ENCODE results near the gene TSKS.

Gene TSKS

GRCh38 chr19:49699364-49699763 lies 63.7 kb downstream of the TSKS start:
- H3K27ac ChIP-seq, result no peak overlapping the region

GRCh38 chr19:49696865-49697264 lies 66.2 kb downstream of the TSKS start:
- TF ChIP-seq CTCF (conservative IDR thresholded peaks at IDR 0.05) (no peak), ZFX (IDR thresholded peaks at IDR 0.05) (no peak)
- no peak overlapping the region for H3K27ac ChIP-seq

More at GRCh38 chr19:49699364-49699763, 63.7 kb downstream of the TSKS start:
- no peak for TF ChIP-seq CTCF (conservative IDR thresholded peaks at IDR 0.05)
- TF ChIP-seq ZFX (IDR thresholded peaks at IDR 0.05), result no peak

GRCh38 chr19:49696115-49696514 lies 67.0 kb downstream of the TSKS start:
- TF ChIP-seq CTCF (conservative IDR thresholded peaks at IDR 0.05) (no peak), ZFX (IDR thresholded peaks at IDR 0.05) (no peak)
- H3K27ac ChIP-seq, result no peak overlapping the region

- TF ChIP-seq ZFX (IDR thresholded peaks at IDR 0.05) (no peak), CTCF (conservative IDR thresholded peaks at IDR 0.05) (no peak)
- no peak overlapping the region for H3K27ac ChIP-seq
Measured at GRCh38 chr19:49692147-49692506, 71.0 kb downstream of the TSKS start.

- no peak for TF ChIP-seq CTCF (conservative IDR thresholded peaks at IDR 0.05)
- peak overlapping the region; percentile 69 for H3K27ac ChIP-seq
Measured at GRCh38 chr19:49691243-49692146, 71.6 kb downstream of the TSKS start.

- TF ChIP-seq ZFX (IDR thresholded peaks at IDR 0.05) (no peak), CTCF (conservative IDR thresholded peaks at IDR 0.05) (no peak)
- H3K27ac ChIP-seq, result peak within 1 kb of the TSS; percentile 69
Measured at GRCh38 chr19:49690656-49691242, 72.4 kb downstream of the TSKS start, which contains the start of gene CPT1C. CPT1C (plus strand) TSS chr19:49691116; CDS start chr19:49692253, 1,137 bp downstream.

- no peak; the same call in 1 of the 2 replicates for TF ChIP-seq CTCF (conservative IDR thresholded peaks at IDR 0.05)
- TF ChIP-seq ZFX (IDR thresholded peaks at IDR 0.05), result no peak
- peak overlapping the region; percentile 69 for H3K27ac ChIP-seq
Measured at GRCh38 chr19:49690079-49690655, 72.9 kb downstream of the TSKS start.
